DMS 273 treated with DMSO at 0.1 percent for 48 hours (cell line): ENCODE results near the gene FOXN3.
"Not testable (repeated sequence)": the region's sequence is repeated elsewhere in the genome, so short reads cannot be mapped to it uniquely, and the experiment has no call there.

Source experiments
- DNase-seq: peaks from one replicate; lab custom pipeline; 2025; lab: John Stamatoyannopoulos, UW

FOXN3 gene

GRCh38 chr14:89302396-89302950 lies 114.6 kb downstream of the FOXN3 start:
- DNase-seq: no peak

GRCh38 chr14:89299587-89299986 lies 117.4 kb downstream of the FOXN3 start:
- no peak for DNase-seq

- no peak for DNase-seq
Observed at GRCh38 chr14:89298056-89298834, 118.8 kb downstream of the FOXN3 start.

- DNase-seq: no peak
Observed at GRCh38 chr14:89296281-89296745, 120.7 kb downstream of the FOXN3 start.

- no peak for DNase-seq
Observed at GRCh38 chr14:89294872-89295271, 122.2 kb downstream of the FOXN3 start.

- DNase-seq: not testable (repeated sequence)
Observed at GRCh38 chr14:89294469-89294868, 122.6 kb downstream of the FOXN3 start.

- DNase-seq: no peak
Observed at GRCh38 chr14:89294060-89294459, 123.0 kb downstream of the FOXN3 start.

- DNase-seq: no peak
Observed at GRCh38 chr14:89293314-89293916, 123.6 kb downstream of the FOXN3 start.

GRCh38 chr14:89292579-89293313 lies 124.3 kb downstream of the FOXN3 start:
- DNase-seq: no peak

GRCh38 chr14:89291351-89291940 lies 125.6 kb downstream of the FOXN3 start:
- DNase-seq: no peak

- DNase-seq: no peak
Observed at GRCh38 chr14:89290813-89291212, 126.2 kb downstream of the FOXN3 start.

GRCh38 chr14:89289477-89289876 lies 127.6 kb downstream of the FOXN3 start:
- DNase-seq: no peak

- no peak for DNase-seq
Observed at GRCh38 chr14:89288114-89288513, 128.9 kb downstream of the FOXN3 start.

GRCh38 chr14:89284333-89285058 lies 132.5 kb downstream of the FOXN3 start:
- no peak for DNase-seq

- DNase-seq: no peak
Observed at GRCh38 chr14:89283327-89284060, 133.5 kb downstream of the FOXN3 start.

- no peak for DNase-seq
Observed at GRCh38 chr14:89282191-89282590, 134.8 kb downstream of the FOXN3 start.

GRCh38 chr14:89280600-89280999 lies 136.4 kb downstream of the FOXN3 start:
- DNase-seq: no peak

GRCh38 chr14:89279649-89280232 lies 137.3 kb downstream of the FOXN3 start:
- DNase-seq: no peak

- DNase-seq: no peak
Observed at GRCh38 chr14:89277203-89277602, 139.8 kb downstream of the FOXN3 start.

GRCh38 chr14:89276424-89276975 lies 140.5 kb downstream of the FOXN3 start:
- DNase-seq: no peak
